ENCODE measurements around the gene SUN2. TPM values are rescaled to one million over a fixed set of nuclear protein-coding genes. Genes with fewer than 3 reads are reported as not detected.
A peak's percentile ranks its signal among the peaks of the same experiment; 100 is the strongest.

Gene SUN2
- total RNA-seq, 1 donor from 2014 or later, result 896 TPM

GRCh38 chr22:38712486-38713207, 43.2 kb downstream of the SUN2 start:
- H3K27ac ChIP-seq, result no peak overlapping the region
- no peaks in the 10 kb centered on the region for H3K9me3 ChIP-seq
- H3K4me3 ChIP-seq, result no peak overlapping the region
- H3K4me1 ChIP-seq, result peaks cover 0 to 10% of the 10 kb centered on the region in 2 donors
- peaks cover 5 to 29% of the 10 kb centered on the region in 2 donors for H3K36me3 ChIP-seq
- DNase-seq (ENCODE audit: low spot score in 2 of 2), result no peak
- no peaks in the 10 kb centered on the region for H3K27me3 ChIP-seq
- intact Hi-C loops (cut with DNase I), result no loop called here
- TF ChIP-seq CTCF (IDR thresholded peaks at IDR 0.05), result no peak

GRCh38 chr22:38710866-38711265, 44.9 kb downstream of the SUN2 start:
- intact Hi-C loops (cut with DNase I), result no loop called here
- Histone ChIP-seq H3K27ac (no peak overlapping the region), H3K36me3 (peaks cover 5 to 11% of the 10 kb centered on the region in 2 donors), H3K4me1 (peaks cover 6 to 17% of the 10 kb centered on the region in 2 donors), H3K27me3 (no peaks in the 10 kb centered on the region), H3K9me3 (no peaks in the 10 kb centered on the region), H3K4me3 (no peak overlapping the region)
- DNase-seq (ENCODE audit: low spot score in 2 of 2), result no peak
- no peak for TF ChIP-seq CTCF (IDR thresholded peaks at IDR 0.05)

- intact Hi-C loops (cut with DNase I), result no loop called here
- H3K4me1 ChIP-seq, result peaks cover 6 to 17% of the 10 kb centered on the region in 2 donors
- H3K27ac ChIP-seq, result no peak overlapping the region
- no peak for TF ChIP-seq CTCF (IDR thresholded peaks at IDR 0.05)
- no peak for DNase-seq (ENCODE audit: low spot score in 2 of 2)
- H3K27me3 ChIP-seq, result no peaks in the 10 kb centered on the region
- H3K36me3 ChIP-seq, result peaks cover 5 to 7% of the 10 kb centered on the region in 2 donors
- no peak overlapping the region for H3K4me3 ChIP-seq
- H3K9me3 ChIP-seq, result no peaks in the 10 kb centered on the region
Measured at GRCh38 chr22:38710351-38710750, 45.4 kb downstream of the SUN2 start.

GRCh38 chr22:38709306-38709705, 46.5 kb downstream of the SUN2 start:
- intact Hi-C loops (cut with DNase I), result loop anchor here (2.0 to 10.0 kb wide), 3 partner anchors 39 to 865 kb away; partner anchors contain the start of genes ANKRD54, DDX17 and EIF3L
- H3K36me3 ChIP-seq, result peaks cover 5 to 7% of the 10 kb centered on the region in 2 donors
- no peak for TF ChIP-seq CTCF (IDR thresholded peaks at IDR 0.05)
- H3K9me3 ChIP-seq, result no peaks in the 10 kb centered on the region
- peaks cover 6 to 20% of the 10 kb centered on the region in 2 donors for H3K4me1 ChIP-seq
- no peaks in the 10 kb centered on the region for H3K27me3 ChIP-seq
- DNase-seq (ENCODE audit: low spot score in 2 of 2), result no peak
- H3K27ac ChIP-seq, result no peak overlapping the region
- H3K4me3 ChIP-seq, result no peak overlapping the region

GRCh38 chr22:38707984-38708383, 47.8 kb downstream of the SUN2 start:
- Histone ChIP-seq H3K4me1 (peaks cover 6 to 18% of the 10 kb centered on the region in 2 donors), H3K9me3 (no peaks in the 10 kb centered on the region), H3K36me3 (peaks cover 5 to 7% of the 10 kb centered on the region in 2 donors), H3K27me3 (no peaks in the 10 kb centered on the region), H3K27ac (no peak overlapping the region), H3K4me3 (peak overlapping the region in 1 of 2 donors; percentile 99)
- intact Hi-C loops (cut with DNase I), result loop anchor here (2.0 to 10.0 kb wide), 3 partner anchors 41 to 863 kb away; partner anchors contain the start of genes ANKRD54, DDX17 and EIF3L
- no peak for TF ChIP-seq CTCF (IDR thresholded peaks at IDR 0.05)
- DNase-seq (ENCODE audit: low spot score in 2 of 2), result no peak

Data from ascending aorta (tissue), 2 donors.